Measurements from ENCODE around the gene MYH14.

Gene MYH14

DNA sequence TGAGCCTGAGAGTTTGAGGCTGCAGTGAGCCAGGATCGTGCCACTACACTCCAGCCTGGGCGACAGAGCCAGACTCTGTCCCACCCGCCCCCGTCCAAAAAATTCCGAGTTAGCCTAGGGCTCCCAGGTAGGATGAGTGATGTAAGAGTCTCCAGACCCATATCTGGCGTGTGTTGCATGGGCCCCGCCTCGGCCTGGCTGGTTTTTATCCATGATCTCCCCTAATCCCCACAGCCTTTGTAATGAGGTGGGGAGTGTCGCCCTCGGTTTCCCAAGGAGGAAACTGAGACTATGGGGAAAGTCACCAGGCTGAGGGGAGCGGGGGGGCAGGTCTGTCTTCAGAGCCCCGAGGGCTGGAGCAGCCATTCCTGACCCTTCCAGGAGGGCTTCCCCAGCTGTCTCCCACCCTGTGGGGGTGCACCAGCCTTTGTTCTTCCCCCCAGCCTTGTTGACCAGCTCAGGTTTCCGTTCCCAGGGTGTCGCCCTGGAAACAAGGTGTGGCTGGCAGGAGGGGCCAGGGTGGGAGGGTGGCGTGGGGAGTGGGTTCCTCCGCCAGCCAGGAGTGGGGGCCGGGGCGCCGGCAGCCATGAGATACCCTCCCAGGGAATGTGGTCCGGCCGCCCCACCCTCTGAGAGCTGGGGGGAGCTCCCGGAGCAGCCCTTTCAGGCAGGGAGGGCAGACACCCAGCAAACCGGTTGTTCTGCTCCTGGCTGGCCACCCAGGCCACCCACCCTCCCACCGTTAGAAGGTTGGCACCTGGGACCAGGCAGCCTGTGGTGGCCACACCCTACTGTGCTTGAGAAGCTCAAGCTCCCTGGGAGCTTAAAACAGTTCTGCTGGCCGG, 11.5 kb downstream of the MYH14 start:
- H3K4me1 ChIP-seq (ENCODE audit: control insufficient read depth in 1 of 2, insufficient read depth in 1 of 2, low read depth in 1 of 2, low read length in 1 of 2) = no peaks in the 10 kb centered on the region
- H3K27me3 ChIP-seq = peaks cover 26% of the 10 kb centered on the region
- H3K27ac ChIP-seq = no peak overlapping the region
- TF ChIP-seq, protein P1, sequence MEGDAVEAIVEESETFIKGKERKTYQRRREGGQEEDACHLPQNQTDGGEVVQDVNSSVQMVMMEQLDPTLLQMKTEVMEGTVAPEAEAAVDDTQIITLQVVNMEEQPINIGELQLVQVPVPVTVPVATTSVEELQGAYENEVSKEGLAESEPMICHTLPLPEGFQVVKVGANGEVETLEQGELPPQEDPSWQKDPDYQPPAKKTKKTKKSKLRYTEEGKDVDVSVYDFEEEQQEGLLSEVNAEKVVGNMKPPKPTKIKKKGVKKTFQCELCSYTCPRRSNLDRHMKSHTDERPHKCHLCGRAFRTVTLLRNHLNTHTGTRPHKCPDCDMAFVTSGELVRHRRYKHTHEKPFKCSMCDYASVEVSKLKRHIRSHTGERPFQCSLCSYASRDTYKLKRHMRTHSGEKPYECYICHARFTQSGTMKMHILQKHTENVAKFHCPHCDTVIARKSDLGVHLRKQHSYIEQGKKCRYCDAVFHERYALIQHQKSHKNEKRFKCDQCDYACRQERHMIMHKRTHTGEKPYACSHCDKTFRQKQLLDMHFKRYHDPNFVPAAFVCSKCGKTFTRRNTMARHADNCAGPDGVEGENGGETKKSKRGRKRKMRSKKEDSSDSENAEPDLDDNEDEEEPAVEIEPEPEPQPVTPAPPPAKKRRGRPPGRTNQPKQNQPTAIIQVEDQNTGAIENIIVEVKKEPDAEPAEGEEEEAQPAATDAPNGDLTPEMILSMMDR (IDR thresholded peaks at IDR 0.05) = no peak
- no peaks in the 10 kb centered on the region for H3K36me3 ChIP-seq
- no peak overlapping the region for H3K4me3 ChIP-seq (ENCODE audit: low read depth in 1 of 2, low read length in 1 of 2)
- no peaks in the 10 kb centered on the region for H3K9me3 ChIP-seq

DNA sequence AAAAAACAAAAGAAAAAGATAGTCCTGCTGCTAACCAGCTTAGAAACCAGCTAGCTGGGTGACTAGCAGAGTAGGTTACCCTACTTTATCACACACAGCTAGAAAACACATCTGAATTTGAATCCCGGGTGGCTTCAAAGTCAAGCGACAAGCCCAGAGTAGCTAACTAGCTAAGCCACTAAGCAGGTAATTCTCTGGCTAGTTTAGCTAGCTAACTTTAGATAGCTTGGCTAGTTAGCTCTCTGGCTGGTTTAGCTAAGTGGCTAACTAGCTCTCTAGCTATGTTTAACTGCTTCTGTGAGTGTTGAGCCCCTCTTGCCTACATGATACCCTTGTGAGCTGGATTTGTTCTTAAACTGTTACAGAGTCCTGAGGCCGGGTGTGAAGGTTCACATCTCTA, 12.4 kb downstream of the MYH14 start:
- H3K27ac ChIP-seq = no peak overlapping the region
- H3K4me1 ChIP-seq (ENCODE audit: control insufficient read depth in 1 of 2, insufficient read depth in 1 of 2, low read depth in 1 of 2, low read length in 1 of 2) = no peaks in the 10 kb centered on the region
- no peaks in the 10 kb centered on the region for H3K9me3 ChIP-seq
- peaks cover 26% of the 10 kb centered on the region for H3K27me3 ChIP-seq
- TF ChIP-seq, protein P1 (IDR thresholded peaks at IDR 0.05) = no peak
- H3K36me3 ChIP-seq = no peaks in the 10 kb centered on the region
- H3K4me3 ChIP-seq (ENCODE audit: low read depth in 1 of 2, low read length in 1 of 2) = no peak overlapping the region

GRCh38 chr19:50221087-50221486, 17.7 kb downstream of the MYH14 start:
- Histone ChIP-seq H3K4me1 (ENCODE audit: control insufficient read depth in 1 of 2, insufficient read depth in 1 of 2, low read depth in 1 of 2, low read length in 1 of 2) (no peaks in the 10 kb centered on the region), H3K27ac (no peak overlapping the region), H3K9me3 (no peaks in the 10 kb centered on the region), H3K4me3 (ENCODE audit: low read depth in 1 of 2, low read length in 1 of 2) (no peak overlapping the region), H3K36me3 (no peaks in the 10 kb centered on the region), H3K27me3 (peaks cover 3% of the 10 kb centered on the region)
- TF ChIP-seq, protein P1 (IDR thresholded peaks at IDR 0.05) = no peak

DNA sequence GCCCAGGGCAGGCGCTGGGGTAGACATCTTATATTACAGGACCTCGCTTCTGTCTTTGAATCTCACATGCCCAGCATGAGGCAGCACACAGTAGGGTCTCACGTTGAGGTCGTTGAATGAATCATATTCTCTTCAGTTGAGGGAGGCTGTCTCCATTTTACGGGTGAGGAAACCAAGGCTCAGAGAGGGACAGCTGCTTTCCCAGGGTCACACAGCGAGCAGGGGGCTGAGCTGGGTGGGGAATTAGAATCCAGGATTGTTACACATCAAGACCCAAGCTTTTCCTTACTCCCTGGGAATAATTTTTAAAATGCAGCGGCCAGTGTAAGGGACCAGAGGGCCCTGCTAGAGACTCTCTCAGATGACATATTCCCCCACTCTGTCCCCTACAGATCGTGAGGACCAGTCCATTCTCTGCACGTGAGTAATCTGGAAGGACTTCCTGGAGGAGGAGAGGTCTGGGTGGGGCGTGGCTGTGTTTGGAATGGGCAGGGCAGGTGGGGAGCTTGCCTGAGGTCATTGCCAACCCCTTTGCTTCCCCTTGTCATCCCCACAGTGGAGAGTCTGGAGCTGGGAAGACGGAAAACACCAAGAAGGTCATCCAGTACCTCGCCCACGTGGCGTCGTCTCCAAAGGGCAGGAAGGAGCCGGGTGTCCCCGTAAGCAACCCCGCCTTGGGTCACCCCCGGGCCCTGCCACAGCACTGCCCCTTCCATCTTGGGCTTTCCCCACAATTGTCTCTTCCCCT, 19.4 kb downstream of the MYH14 start:
- Histone ChIP-seq H3K36me3 (no peaks in the 10 kb centered on the region), H3K9me3 (no peaks in the 10 kb centered on the region), H3K4me3 (ENCODE audit: low read depth in 1 of 2, low read length in 1 of 2) (no peak overlapping the region), H3K4me1 (ENCODE audit: control insufficient read depth in 1 of 2, insufficient read depth in 1 of 2, low read depth in 1 of 2, low read length in 1 of 2) (no peaks in the 10 kb centered on the region), H3K27me3 (no peaks in the 10 kb centered on the region), H3K27ac (no peak overlapping the region)
- TF ChIP-seq, protein P1 (IDR thresholded peaks at IDR 0.05) = no peak

DNA sequence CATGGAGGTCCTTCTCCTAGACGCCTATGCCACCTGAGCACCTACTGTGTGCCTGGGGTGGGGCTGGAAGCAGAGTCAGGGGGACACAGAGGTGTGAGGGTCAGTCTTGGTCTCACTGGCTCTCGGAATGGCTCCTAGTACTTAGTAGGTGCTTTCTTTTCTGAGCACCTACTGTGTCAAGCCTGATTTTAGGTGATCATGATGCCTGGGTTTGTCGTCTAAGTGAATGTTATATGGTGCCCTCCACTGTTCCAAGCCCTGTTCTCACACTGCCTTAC, 20.0 kb downstream of the MYH14 start:
- H3K36me3 ChIP-seq = no peaks in the 10 kb centered on the region

More for the DNA sequence above, 20.0 kb downstream of the MYH14 start:
- Histone ChIP-seq H3K9me3 (no peaks in the 10 kb centered on the region), H3K27me3 (no peaks in the 10 kb centered on the region), H3K4me3 (ENCODE audit: low read depth in 1 of 2, low read length in 1 of 2) (no peak overlapping the region), H3K27ac (no peak overlapping the region), H3K4me1 (ENCODE audit: control insufficient read depth in 1 of 2, insufficient read depth in 1 of 2, low read depth in 1 of 2, low read length in 1 of 2) (no peaks in the 10 kb centered on the region)
- TF ChIP-seq, protein P1 (IDR thresholded peaks at IDR 0.05) = no peak

All from neutrophil (primary cell).